NB4 (cell line): ENCODE measurements around the gene C1orf141.

Source experiments
- CTCF ChIP-seq: IDR thresholded peaks from one replicate; pipeline ENCODE4 v1.5.1; 2012; ENCODE audit warnings: low read depth, low read length
- POLR2A ChIP-seq: IDR thresholded peaks from 2 replicates; pipeline ENCODE4 v1.6.1; 2011; ENCODE audit warnings: mild to moderate bottlenecking; ENCODE audit not compliant: insufficient read length; ENCODE audit errors: extremely low read depth

- TF ChIP-seq CTCF: no peak
- no peak for TF ChIP-seq POLR2A
Measured at GRCh38 chr1:67171574-67171955, 36.8 kb upstream of the C1orf141 start.
